ENCODE results near the gene DMD. TPM values are rescaled to one million over a fixed set of nuclear protein-coding genes. Genes with fewer than 3 reads are reported as not detected.
"Not testable (repeated sequence)": the region's sequence is repeated elsewhere in the genome, so short reads cannot be mapped to it uniquely, and the experiment has no call there.

Gene DMD
- total RNA-seq, 1 donor from 2014 or later, result 32.2 TPM

DNA sequence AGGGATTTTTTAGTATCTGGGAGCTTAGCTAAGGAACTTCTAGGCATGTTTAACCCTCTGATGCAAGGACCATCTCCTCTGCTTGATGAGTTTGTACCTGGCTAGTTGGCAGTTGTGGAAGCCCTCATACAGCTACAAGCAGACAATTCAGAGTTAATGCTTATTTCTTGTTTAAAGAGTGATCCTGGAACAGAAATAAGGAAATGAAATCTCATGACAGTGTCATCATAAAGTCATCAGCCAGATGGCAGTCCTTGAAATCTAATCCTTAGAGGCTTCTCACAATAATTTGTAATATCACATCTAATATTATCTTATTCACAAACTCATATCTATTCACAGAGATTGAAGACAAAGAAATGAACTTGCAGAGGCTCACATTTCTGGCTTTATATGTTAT is 1557.9 kb downstream of the DMD start:
- no peak for DNase-seq (ENCODE audit: low spot score)
- no peak for ATAC-seq

DNA sequence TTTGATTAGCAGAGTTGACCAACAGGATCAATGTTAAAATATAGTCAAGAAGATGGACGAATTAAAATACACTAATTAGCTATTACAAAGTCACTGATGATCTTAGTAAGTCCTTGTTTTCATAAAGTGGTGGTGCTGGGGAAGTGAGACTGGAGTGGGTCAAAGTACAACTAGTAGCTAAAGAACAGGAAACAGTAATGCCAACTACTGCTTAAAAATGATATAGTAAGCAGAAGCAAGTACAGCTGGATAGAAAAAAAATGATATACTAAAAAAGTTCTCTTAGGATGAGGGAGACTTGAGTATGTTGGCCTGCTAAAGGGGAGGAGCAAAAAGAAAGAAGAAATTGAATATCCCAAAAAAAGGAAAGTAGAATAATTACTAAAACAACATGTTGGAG is 1558.7 kb downstream of the DMD start:
- ATAC-seq (peak; percentile 38), DNase-seq (ENCODE audit: low spot score) (no peak)

DNA sequence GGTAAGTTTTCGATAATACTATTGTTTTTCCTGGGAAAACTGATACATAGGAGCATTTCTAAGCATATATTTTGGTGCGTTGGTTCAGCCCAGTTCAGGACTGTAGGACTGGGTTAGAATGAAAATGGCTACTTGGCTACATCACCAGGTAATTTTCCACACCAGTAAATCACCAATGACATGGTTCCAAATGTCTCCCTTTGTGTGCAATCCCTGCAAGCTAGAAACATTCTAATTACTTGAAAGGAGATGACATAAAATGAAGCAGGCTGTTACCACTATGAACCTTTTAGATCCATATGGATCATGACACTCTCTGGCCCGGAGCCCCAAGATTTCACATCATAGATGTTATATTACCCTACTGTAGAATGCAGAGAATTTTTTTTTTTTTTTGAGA is 1562.1 kb downstream of the DMD start:
- no peak for DNase-seq (ENCODE audit: low spot score)
- ATAC-seq, result no peak

DNA sequence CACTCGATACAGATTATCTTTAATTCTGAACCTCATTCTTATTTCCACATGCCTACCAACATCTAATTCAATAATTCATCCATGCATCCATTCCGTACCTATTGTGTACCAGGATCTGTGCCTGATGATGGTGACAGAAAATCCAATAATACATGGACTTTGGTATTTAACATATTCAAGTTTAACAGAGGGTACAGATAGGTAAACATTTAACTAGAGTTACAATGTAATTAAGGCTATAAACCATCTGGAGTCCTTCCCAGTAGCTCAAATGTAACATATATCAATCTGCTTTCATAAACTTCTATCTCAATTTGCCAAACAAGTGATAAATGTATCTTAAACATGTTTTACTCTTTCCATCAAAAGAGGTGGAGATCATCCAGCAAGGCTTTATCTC is 1578.0 kb downstream of the DMD start:
- DNase-seq (ENCODE audit: low spot score) (no peak), ATAC-seq (no peak)

DNA sequence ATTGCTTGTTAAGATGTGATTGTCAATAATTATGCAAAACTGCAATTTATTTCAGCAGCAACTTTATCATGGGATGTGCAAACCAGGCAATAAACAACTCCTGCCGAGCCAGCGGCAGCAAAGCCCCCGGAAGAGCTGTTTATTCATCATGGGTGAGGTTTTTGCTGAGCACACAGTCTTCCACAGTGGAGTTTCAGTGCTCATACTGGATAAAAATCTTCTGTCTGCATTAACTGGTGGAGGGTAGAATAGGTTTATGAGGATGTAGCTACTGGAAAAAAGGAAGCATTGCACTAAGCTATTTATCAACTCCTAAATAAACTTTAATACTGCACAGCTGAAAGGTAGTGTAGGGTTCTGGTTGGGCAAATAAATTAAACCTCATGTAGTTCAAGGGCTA is 1582.2 kb downstream of the DMD start:
- DNase-seq (ENCODE audit: low spot score) (no peak), ATAC-seq (no peak)

DNA sequence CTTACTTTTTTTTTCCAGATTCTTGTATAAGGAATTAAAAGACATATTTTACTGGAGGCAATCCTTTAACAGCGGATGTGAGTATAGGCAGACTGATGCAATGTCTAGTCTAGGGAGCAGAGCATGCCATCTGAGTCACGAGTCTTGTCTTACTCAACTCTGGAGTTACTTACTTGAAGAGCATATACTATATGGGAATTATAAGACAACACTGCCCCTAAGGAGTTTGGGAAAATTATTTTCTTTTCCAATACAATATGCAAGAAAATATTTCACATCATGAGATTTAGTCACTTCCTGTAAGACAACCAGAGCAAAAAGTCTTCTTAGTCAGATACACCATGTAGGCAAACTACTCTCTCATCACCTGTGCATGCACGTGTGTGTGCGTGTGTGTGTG is 1602.2 kb downstream of the DMD start:
- DNase-seq (ENCODE audit: low spot score), result no peak
- no peak for ATAC-seq

DNA sequence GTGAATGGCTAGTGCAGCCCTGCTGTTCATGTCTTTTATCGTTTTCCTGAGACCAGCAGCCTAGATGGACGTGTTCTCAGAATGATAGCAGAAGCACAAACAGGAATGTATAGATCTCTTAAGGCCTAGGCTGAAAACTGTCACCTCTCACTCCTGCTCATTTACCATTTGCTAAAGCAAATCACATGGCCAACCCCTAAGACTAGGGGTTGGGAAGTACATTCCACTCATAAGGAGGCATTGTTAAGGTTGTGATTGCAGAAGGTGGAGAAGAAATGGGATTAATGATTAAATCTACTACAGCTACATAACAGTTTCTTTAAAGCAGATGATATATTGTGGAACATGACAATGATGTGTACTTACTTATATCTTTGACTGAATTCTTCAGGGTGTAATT is 1602.7 kb downstream of the DMD start:
- ATAC-seq, result no peak

DNA sequence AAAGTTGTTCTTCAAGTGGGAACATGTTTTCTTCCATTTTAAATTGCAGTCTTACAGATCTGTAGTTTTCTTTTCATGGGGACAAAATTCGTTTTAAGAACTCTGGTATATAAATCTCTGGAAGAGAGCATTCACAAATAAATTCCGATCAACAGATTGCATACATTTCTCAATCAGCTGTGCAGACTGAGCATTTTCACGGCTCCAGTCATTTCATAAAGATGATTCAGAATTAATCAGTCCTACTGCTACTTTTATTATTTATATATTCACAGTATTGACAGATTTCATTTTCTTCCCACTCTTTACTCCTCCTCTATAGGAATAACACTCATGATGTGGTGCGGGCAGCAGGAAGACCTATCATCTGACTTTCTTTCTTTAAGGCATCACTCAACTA is 1604.6 kb downstream of the DMD start:
- ATAC-seq (no peak), DNase-seq (ENCODE audit: low spot score) (no peak)

More for the DNA sequence above, 1602.7 kb downstream of the DMD start:
- no peak for DNase-seq (ENCODE audit: low spot score)

DNA sequence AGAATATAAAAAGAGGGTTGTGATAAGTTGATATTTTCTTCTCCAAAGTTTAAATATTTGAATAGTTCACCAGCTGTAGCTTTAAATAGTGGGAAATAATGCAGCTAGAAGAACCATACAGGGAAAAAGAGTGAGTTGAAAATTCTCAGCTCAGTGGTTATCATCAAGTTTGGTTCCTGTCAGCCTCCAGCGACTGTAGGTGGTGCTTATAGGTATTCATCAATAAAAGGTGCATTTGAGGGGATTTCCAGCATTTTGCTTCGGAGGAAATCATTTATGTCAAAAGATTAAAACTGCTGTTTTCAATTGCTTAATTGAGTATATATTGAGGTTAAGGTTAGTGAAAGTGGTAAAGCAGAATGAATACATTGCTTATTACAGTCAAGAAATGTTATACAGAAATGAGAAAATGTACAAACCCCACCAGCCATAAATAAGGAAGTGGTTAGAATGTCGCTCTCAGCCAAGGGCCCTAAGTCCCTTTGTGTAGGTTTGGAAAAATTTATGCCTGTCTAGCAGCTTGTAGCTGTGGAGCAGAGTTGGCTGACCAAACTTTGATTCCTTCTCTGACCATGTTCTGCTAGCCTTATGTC is 1606.6 kb downstream of the DMD start:
- ATAC-seq, result no peak
- no peak for DNase-seq (ENCODE audit: low spot score)

DNA sequence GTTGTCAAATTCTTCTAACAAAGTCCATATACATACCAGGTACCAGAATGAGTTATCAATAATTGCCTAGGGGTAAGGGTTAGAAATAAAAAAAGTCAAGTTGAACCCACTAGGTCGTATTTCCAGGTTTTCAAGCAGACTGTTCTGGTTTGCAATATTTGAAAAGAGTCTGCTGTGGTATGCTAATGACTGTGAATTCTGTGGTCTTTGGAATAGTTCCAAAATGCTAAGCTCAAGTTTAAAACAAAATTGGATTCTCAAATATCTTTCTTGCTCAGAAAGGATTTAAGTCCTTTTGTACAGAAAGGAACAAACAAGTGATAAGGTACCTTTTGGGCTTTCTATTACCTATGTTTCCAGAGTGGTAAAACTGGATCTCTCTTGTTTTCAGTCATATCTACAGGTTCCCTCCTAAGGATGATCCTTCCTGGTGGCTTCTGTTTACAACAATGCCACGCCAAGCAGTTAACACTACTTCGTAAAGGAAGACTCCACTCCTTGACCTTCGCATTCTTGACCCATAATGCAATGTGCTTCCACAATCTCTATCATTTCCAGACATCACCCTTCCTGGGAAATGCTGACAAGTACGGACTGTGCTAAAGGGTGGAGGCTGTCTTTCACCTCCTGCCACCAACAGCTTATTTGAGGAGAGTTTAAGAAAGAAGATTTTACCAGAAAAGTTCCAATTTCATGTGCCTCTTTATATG is 1607.8 kb downstream of the DMD start:
- no peak for ATAC-seq
- no peak for DNase-seq (ENCODE audit: low spot score)

DNA sequence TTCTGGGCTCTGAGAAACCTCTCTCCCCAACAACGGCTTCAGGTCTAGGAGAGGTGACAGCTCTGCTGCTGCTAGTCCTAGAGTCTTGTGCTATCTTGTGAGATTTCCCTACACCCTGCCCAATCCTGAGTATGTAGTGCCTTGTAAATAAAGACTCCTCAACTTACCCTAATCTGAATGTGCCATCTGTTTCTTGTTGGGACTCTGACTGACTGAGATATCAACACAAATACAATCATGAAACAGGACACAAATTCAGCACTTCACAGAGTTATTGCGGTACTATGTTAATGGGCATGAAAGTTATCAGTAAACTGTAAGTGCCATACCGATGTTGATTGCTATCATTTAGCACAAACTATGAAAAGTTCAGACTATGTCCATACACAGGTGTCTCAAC is 1610.5 kb downstream of the DMD start:
- DNase-seq (ENCODE audit: low spot score) (no peak), ATAC-seq (no peak)

DNA sequence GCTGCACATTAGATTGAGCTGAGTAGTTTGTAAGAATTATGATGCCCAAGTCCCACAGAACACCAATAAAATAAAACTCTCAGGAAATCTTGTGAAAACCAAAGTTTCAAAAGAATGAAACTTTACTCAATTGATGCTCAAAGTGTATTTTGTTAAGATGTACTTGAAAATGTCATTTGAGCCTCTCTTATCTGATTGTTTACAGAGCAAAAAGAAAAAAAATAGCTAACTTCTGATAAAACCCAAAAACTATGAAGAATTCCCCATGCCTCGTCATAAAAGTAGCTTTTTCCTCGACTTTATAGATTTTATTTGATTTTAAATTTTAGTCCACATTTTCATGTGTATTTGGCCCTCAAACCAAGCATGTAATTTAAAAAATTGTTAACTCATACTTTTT is 1618.0 kb downstream of the DMD start:
- ATAC-seq (no peak), DNase-seq (ENCODE audit: low spot score) (no peak)

DNA sequence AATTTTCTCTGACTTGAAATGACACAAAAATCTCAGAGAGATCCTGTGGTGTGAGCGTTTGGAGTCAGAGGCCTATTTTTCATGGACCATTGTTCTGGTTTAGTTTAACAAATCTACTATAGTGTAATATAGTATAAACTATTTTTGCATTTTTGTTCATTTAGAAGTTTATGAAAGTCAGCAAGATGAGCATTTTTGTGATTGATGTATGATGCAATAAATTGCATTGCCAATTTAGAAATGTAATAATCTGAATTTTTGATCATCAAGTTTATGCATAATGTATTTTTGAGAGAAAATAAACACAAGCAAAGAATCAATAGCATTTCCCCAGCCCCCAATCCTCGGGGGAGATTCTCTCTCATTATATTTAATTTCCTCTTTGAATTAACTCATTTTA is 1620.0 kb downstream of the DMD start:
- no peak for ATAC-seq

DNA sequence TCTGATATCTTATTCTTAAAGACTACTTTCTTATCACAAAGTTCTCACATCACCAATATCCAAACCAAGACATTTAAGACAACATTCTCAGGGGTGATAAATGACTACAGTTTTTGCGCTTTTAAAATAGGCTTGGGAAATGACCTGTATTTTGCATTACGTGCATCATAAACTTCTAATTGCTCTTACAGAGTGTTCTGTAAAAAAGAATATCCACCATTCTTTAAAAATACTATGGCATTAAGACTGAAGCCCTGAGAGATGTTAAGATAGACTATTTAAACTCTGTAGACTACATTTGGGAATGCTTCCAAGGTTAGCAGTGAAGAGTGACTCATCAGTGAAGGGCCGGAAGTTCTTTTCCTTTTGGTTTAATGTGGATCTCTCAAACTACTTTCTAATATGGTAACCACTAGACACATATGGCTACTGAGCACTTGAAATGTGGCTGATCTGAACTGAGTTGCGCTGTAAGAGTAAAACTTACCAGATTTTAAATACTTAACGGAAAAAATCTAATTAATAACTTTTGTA is 1620.7 kb downstream of the DMD start:
- DNase-seq (ENCODE audit: low spot score) (no peak), ATAC-seq (no peak)

More for the DNA sequence above, 1620.0 kb downstream of the DMD start:
- DNase-seq (ENCODE audit: low spot score), result no peak

DNA sequence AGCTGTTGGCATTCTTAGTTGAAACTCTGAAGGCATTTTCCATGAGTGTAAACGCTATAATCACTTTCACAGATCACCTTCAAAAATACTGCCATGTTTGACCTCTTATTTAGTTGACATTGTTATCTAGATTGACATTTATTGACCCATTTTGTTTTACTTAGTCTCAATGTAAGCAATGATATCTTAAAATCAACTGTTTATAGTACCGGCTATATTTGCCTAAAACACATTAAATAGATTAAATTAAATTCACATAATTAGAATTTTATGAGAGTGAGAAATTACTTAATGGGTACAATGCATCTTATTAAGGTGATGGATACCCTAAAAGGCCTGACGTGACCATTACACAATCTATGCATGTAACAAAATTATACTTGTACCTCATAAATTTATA is 1621.8 kb downstream of the DMD start:
- DNase-seq (ENCODE audit: low spot score) (no peak), ATAC-seq (no peak)

DNA sequence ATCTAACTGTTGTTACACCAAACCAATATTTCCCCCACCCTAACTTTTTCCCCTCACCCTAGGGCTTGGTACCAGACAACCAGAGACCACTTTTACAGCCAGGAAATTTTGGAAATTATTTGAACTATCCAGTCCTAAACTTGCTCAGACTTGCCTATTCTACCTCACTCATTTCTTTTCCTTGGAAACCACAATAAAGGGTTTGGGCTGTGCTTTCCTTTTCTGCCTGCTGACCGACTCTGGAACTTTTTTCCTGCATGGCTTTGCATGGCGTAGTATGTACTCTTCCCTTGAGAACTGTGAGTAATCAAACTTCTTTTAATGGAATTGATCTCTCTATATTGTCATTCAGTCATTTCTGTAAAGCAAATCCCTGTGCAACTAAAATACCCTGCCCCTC is 1623.0 kb downstream of the DMD start:
- ATAC-seq (no peak), DNase-seq (ENCODE audit: low spot score) (no peak)

DNA sequence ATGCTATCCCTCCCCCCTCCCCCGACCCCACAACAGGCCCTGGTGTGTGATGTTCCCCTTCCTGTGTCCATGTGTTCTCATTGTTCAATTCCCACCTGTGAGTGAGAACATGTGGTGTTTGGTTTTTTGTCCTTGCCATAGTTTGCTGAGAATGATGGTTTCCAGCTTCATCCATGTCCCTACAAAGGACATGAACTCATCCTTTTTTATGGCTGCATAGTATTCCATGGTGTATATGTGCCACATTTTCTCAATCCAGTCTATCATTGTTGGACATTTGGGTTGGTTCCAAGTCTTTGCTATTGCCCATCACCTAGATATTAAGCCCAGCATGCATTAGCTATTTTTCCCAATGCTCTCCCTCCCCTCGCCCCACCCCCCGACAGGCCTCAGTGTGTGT is 1627.5 kb downstream of the DMD start:
- DNase-seq (ENCODE audit: low spot score); ATAC-seq: not testable (repeated sequence)

DNA sequence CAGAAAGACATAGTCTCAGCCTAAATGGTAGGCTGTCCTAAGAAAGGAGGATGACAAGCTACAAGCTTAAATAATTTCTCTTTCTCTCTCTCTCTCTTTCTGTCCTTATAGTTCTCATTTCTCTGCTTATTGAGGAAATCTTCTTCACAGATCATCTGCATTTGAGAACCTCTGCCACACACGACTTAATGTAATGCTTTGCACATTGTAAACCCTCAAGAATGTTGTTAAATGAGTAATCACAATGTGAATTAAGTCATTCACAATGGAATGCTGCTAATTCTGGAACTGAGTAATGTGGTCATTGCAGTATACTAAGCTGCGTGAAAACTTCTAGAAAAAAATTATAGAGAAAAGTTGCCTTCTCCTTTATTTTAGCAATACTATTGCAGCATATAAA is 1630.6 kb downstream of the DMD start:
- DNase-seq (ENCODE audit: low spot score), result no peak
- ATAC-seq, result no peak

DNA sequence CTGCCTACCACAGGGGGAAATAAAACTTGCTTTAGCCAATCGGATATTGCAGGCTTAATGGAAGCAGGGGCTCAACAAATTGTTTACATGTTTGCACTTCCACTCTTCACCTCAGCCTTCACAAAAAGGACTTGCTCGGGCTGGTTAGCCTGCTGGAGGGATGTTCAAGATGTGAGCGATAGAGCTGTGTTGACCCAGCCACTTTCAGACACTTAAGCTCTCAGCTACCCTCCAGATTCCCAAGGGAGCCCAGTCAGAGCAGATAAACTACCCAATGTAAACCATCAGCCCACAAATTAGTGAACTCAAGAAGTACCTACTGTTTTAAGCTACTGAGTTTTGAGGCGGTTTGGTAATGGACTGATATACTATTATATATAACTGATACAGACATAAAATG is 1631.1 kb downstream of the DMD start:
- no peak for DNase-seq (ENCODE audit: low spot score)

DNA sequence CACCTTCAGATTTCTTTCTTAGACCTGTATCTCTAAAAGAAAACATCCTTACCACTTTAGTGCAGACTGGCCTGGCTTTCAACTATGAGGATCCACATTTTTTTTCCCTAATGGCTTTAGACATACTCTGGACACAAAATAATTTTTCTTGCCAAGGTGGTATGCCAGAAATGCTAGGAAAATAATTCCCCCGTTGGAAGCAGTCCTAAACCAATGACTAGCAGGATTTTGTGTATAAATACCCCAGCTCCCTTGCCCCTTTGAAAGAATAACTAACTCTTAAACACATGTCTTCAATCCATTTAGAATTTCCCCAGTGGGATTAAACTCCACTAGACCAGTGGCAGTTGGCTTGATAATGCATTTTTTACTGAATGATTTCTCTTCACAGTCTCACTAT is 1639.0 kb downstream of the DMD start:
- ATAC-seq, result no peak

More for the DNA sequence above, 1631.1 kb downstream of the DMD start:
- no peak for ATAC-seq

DNA sequence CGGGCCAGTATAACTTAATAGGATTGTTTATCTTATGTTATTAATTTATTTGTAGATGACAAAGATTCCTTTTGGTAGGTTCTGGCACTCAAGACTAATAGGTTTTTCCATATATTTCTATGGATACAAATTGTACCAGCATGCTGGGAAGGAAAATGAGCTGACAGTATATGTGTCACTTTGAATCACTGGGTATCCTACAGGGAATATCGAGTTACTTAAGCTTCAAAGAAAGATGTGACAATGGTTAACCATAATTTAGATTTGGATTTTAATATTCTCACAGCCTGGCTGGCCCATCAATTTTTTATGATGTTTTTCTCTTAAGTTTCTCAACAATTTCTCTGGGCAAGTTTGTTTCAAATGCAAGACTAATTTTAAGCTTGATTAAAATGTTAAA is 1640.7 kb downstream of the DMD start:
- ATAC-seq, result no peak
- no peak for DNase-seq (ENCODE audit: low spot score)

More for the DNA sequence above, 1639.0 kb downstream of the DMD start:
- no peak for DNase-seq (ENCODE audit: low spot score)

DNA sequence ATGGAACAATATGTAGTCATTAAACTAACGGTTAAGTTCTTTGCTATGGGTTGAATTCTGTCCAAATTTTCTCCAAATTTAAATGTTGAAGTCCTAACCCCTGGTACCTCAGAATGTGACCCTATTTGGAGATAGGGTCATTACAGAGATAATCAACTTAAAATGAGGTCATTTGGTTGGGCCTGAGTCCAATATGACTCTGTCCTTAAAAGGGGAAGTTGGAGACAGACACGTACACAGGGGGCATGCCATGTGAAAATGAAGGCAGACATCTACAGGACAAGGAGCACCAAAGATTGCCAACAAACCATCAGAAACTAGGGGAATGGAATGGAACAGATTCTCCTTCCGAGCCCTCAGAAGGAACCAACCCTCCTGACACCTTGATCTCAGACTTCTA is 1647.6 kb downstream of the DMD start:
- DNase-seq (ENCODE audit: low spot score) (no peak), ATAC-seq (no peak)

DNA sequence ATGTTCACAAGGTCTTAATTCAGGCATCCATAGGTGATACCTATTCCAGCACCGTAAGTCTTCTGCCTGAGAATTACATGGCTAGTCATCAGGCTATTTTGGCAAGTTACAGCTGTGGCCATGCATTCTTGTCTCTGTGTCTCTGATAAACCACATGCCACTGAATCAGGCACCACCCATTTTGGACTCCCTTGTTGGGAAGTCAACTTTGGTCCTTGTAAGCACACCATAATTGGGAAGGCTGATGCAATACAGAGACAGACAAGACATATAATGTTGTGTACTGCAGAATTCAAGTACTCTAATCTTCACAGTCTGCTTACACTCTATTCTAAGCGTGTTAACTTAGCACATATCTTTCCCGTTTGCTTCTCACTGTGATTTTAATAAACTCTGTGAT is 1655.8 kb downstream of the DMD start:
- ATAC-seq, result no peak

More for the DNA sequence above, 1655.8 kb downstream of the DMD start:
- no peak for DNase-seq (ENCODE audit: low spot score)

Data from left lobe of liver (tissue), 2 donors.